Measurements from ENCODE around the gene MYRIP.

GRCh38 chr3:40254491-40254890, 445.1 kb downstream of the MYRIP start:
- TF ChIP-seq CTCF (IDR thresholded peaks at IDR 0.05) (no peak), EP300 (IDR thresholded peaks at IDR 0.05) (no peak), POLR2AphosphoS5 (IDR thresholded peaks at IDR 0.05) (no peak), POLR2A (IDR thresholded peaks at IDR 0.05) (no peak)

Data from suprapubic skin (tissue), 4 donors.